Measurements from ENCODE around the gene STIM2.

DNA sequence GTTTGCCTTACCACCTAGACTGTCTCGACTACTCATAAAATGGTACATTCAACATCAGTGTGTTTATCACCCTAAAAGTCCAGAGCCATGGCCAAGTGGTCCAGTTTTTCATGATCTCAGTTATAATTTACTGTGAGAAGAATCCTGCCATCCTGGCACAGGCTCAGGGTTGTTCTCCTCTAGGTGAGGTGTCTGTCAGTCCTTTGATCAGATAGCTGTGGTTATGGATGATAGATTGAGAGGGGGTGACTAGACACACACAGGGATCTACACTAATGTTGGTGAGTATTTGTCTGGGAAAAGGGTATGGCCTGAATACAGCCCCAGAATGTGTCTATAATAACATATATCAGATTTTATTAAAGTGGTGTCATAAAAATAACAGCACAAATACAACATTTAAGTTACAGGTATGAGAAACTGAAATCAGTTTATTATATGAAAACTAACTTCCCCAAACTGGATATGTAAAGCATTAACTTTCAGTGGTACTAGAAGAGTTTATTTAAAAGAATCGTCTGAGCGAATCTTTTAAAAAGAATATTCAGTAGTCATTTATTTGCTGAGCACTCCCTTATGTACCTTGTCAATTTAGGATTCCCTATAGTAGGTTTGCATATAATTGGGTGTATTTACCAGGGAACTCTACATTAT, 93.3 kb downstream of the STIM2 start:
- TF ChIP-seq ZNF384 (IDR thresholded peaks at IDR 0.05) (no peak), ELF4 (IDR thresholded peaks at IDR 0.05) (no peak), L3MBTL2 (conservative IDR thresholded peaks at IDR 0.05) (no peak), SUZ12 (IDR thresholded peaks at IDR 0.05) (no peak), SP1 (IDR thresholded peaks at IDR 0.05) (no peak), NFRKB (IDR thresholded peaks at IDR 0.05) (no peak), FOXA1 (IDR thresholded peaks at IDR 0.05) (no peak), HDGF (IDR thresholded peaks at IDR 0.05; ENCODE audit: borderline replicate concordance) (no peak)
